LNCAP (cell line): ENCODE data around the gene F10.

Experiments used
- CTCF ChIP-seq: fragments of 450-650 bp; IDR thresholded peaks from 2 replicates; pipeline ENCODE4 v1.5.1; 2017; ENCODE audit warnings: mild to moderate bottlenecking

Gene F10

DNA sequence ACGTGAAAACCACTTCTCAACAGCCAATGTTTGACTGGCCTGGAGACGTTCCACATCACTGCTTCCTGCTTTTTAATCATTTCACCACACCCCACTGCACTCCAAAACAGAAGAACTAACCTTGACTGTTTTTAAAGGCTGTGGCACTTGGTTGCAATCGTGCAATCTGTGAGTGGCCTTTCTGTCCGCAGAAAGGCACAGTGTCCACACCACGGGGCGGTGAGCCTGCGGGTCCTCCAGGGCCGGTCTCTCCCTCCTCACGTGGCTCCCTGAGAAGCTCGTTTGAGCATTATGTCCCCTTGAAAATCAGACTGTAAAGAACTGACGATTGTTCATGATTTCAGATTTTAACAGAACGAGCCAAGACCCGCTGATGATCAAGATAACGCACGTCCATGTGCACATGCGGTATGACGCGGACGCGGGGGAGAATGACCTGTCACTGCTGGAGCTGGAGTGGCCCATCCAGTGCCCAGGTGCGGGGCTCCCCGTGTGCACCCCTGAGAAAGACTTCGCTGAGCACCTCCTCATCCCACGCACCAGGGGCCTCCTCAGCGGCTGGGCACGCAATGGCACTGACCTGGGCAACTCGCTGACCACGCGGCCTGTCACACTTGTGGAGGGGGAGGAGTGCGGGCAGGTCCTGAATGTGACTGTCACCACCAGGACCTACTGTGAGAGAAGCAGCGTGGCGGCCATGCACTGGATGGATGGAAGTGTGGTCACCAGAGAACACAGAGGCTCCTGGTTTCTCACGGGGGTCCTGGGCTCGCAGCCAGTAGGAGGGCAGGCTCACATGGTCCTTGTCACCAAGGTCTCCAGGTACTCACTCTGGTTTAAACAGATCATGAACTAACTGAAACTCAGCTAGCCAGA, 48.9 kb downstream of the F10 start:
- no peak for TF ChIP-seq CTCF

- no peak for TF ChIP-seq CTCF
Measured at GRCh38 chr13:113172419-113172926, 49.9 kb downstream of the F10 start.

DNA sequence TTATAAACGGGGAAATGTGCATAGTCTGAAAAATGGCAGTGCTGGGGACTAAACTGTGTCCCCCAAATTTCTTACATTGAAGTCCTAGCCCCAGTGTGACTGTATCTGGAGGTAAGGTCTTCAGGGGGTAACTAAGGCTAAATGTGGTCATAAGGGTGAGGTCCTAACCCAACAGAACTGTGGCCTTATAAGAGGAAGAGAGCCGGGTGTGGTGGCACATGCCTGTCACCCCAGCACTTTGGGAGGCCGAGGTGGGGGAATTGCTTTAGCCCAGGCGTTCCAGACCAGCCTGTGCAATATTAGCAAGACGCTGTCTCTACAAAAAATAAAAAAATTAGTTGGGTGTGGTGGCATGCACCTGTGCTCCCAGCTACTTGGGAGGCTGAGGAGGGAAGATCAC, 53.7 kb downstream of the F10 start:
- no peak for TF ChIP-seq CTCF

GRCh38 chr13:113176822-113177221, 54.2 kb downstream of the F10 start:
- no peak for TF ChIP-seq CTCF

GRCh38 chr13:113178070-113178895, 55.7 kb downstream of the F10 start:
- no peak for TF ChIP-seq CTCF

- no peak for TF ChIP-seq CTCF
Measured at GRCh38 chr13:113178896-113179167, 56.2 kb downstream of the F10 start.

DNA sequence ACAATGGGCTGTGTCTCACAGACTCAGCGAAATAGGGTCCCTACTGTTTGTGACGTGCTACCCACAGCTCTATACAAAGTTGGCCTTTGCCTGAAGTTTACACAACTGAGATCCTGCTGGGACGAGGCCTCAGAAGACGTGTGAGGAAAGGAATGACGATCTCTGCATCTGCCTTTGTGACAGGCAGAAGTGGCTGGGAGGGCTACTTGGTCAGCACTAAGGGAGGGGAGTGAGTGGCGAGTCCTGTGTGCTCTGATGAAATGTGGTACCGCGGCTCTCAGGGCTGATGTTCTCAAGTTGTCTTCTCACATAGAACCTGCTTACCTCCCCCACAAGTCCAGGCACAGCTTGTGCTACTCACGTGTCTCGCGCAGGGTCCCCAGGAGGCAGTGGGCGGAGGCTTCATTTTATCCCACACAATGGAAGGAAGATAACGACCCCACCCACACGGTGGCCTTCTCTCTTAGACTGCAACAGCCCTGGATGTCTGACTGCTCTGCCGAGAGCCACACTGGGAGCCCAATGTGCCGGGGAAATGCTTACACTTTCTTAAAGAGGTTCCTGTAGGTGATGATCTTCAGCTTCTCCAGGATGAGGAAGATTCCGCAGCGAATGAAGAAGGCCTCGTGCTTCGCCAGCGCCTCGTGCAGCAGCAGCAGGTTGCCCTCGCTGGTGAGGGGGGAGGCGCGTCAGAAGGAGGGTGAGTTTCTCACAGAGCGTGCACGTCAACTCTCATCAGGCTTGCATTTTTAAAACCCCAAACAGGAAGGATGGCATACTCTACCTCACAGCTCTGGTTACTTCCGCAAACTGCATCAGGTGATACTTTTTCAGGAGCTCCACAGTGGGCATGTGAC, 57.0 kb downstream of the F10 start:
- no peak for TF ChIP-seq CTCF
